Measurements from ENCODE around the gene CCDC91.
"Not testable (repeated sequence)": the region's sequence is repeated elsewhere in the genome, so short reads cannot be mapped to it uniquely, and the experiment has no call there.

The CCDC91 gene

DNA sequence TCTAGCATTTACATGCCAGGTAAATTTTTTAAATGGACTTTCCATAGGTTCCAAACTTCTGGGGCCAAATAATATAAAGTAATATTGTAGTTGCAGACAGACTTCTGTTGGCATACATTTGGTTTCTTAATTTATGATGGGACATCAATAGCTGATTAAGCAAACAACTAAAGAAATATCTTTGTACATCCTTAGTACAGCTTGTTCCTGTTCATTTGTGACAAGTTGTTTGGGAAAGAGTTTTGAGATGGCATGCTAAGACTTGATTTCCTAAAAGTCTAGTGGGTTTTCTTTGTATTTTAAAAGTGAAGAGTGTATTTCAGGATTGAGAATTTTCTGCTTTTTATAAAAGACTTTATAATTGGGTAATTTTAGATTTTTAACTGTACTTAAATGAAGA, 41.0 kb downstream of the CCDC91 start:
- no peak for DNase-seq (ENCODE audit: extremely low read depth in 1 of 2, low read depth in 1 of 2)

DNA sequence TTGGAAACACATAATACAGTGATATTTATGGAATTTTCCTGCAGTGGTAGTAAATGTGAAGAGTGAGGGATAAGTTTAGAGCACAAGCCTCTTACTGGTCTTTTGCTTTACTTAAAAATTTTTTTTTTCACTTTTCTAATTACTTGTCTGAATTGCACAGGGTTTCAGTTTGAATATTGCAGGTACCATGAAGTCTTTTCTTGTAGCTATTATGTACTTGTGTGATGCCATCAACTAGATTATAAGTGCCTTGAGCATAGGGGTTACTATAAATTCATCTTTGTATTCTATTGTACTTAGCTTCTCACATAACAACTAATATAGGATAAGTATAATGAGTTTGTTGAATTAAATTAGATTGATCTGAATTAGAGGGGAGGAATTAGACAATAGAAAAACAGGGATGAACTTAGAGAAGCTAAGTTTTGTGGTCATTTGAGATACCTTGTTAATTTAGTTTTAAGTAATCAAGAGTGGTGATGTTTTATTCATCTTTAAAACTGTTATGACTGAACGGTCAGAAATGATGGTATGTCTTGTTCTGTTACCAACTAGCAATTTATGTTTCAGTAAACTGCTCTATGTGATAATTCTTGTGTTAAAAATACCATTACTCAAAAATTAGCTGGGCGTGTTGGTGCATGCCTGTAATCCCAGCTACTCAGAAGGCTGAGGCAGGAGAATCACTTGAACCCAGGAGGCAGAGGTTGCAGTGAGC, 42.1 kb downstream of the CCDC91 start:
- no peak for DNase-seq (ENCODE audit: extremely low read depth in 1 of 2, low read depth in 1 of 2)

DNA sequence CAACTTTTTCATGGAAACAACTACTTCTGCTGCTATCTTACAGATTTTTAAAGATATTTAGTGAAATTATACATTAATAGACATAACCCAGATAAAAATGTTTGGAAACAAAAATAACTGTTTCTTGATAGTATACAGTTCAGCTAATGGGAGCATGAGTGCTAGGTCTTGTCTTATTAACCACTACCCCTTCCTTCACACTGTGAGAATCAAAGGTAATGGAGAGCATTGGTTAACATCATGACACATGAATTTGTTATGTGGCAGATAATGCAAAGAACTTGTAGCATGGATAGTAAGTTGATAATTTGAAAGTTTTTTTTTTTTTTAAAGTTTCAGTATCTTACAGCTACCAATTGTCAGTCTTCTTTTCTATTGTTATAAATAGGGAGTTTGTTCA, 44.2 kb downstream of the CCDC91 start:
- DNase-seq (ENCODE audit: extremely low read depth in 1 of 2, low read depth in 1 of 2) = no peak

DNA sequence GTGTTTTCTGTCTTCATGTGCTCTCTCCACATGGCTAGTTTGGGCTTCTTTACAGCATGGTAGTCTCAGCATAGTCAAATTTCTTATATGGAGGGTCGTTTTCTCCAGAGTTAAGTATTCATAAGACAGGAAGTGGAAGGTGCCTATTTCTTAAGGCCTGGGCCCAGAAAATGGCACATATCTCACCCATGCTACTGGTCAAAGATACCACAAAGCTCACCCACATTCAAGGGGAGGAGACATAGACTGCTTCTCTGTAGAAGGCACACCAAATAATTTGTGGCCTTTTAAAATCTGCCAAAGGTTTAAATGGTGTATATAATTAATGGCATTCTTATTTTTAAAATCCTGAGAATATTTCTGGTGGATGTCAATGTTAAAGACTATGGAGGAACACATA, 44.8 kb downstream of the CCDC91 start:
- DNase-seq (ENCODE audit: extremely low read depth in 1 of 2, low read depth in 1 of 2) = no peak

DNA sequence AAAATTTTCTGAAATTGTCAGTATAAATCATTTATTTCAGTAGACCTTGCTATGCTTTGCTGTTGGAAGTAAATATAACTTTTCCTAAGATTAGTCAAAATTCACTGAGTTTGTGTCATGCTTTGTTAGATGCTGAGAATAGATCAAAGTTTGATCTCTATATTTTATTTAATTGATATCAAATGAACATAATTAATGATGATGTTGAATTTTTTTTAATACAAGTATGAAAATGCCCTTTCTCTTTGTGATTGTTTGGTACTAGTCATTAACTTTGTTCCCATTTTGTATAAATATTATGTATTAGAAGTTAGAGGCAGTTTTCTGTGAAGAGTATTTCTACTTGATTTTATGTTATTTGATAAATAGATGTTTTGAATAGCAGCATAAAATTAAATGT, 45.7 kb downstream of the CCDC91 start:
- DNase-seq (ENCODE audit: extremely low read depth in 1 of 2, low read depth in 1 of 2) = no peak

DNA sequence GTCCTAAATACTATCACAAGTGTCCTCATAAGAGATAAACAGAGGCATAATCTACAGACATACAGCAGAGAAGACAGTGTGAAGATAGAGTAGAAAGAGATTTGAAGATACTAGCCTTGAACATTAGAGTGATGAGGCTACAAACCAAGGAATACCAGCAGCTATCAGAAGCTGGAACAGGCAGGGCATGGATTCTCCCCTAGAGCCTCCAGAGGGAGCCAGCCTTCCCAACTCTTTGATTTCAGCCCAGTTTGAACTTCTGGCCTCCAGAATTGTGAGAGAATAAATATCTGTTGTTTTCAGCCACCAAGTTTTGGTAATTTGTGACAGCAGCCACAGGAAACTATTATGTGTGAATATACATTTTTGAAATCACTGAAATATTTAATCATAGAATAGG, 47.2 kb downstream of the CCDC91 start:
- DNase-seq (ENCODE audit: extremely low read depth in 1 of 2, low read depth in 1 of 2) = no peak

DNA sequence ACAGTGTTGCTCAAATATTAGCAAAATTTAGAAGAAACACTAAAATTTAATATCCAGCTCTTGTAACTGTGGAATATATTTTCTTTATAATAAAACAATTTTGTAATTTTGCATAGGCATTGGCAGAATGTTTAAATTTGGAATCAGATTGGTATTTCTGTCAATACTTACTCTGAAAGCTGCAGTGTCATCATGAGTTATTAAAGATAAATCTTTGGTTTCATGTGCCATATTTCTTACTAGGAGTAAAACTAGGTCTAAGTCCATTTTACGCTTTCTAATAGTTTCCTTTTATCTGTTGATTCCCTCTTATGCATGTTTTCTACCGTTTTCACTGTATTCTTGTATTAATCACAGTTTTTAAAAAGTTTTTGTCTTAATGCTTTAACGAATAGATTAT, 49.7 kb downstream of the CCDC91 start:
- no peak for DNase-seq (ENCODE audit: extremely low read depth in 1 of 2, low read depth in 1 of 2)

DNA sequence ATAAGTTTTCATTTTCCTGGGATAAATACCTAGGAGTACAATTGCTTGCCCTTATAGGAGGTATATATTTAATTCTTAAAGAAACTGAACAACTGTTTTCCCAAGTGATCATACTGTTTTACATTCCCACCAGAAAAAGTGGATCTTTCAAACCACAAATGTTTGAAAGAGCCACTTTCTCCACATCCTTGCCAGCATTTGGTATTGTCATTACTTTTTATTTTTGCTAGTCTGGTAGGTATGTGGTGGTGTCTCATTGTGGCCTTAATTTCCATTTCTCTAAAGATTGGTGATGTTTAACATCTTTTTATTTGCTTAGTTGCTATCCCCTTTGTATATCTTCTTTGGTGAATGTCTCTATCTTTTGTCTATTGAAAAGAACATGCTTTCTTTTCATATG, 50.6 kb downstream of the CCDC91 start:
- no peak for DNase-seq (ENCODE audit: extremely low read depth in 1 of 2, low read depth in 1 of 2)

DNA sequence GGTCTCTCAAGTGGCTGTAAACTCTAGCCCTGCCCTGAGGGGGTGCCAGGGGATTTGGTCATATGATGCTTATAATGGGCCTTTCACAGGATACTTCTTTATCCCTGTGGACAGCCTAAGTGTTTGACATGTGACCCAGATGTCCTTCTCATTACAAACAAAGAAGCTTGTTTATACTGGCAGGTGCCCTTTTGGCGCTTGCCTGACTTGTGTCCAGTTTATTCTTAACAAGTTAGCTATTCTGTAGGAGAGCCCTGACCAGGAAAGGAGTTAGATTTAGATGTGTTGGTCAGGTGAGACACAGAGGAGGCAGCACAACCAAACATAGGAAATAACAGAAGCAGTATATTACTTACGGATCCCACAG, 51.9 kb downstream of the CCDC91 start:
- no peak for DNase-seq (ENCODE audit: extremely low read depth in 1 of 2, low read depth in 1 of 2)

DNA sequence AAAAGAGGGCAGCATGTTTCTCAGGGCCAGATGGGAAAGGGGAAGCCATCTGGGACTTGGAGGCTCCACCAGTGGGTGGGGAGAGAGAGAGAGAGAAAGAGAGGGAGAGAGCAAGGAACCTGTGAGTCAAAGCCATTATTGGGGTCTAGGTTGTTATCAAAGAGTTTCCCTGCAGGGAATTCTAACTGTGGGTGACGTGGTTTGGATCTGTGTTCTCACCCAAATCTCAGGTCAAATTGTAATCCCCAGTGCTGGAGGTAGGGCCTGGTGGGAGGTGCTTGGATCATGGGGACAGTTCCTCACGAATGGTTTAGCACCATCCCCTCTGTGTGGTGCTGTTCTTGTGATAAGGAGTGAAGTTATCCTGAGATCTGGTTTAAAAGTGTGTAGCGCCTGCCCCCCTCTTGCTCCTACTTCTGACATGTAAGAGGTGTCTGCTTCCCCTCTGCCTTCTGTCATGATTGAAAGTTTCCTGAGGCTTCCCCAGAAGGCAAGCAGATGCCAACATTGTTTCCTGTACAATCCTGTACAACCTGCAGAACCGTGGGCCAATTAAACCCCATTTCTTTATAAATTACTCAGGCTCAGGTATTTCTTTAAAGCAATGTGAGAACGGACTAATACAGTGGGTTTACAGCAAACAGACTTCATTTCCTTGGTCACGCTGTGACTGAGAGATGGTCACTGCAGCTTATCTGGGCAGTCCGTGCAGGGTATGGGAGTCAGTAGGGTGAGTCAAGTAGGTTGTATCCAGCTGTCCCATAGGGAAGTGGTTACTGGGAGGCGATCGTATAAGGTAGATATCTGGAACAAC, 52.4 kb downstream of the CCDC91 start:
- no peak for DNase-seq (ENCODE audit: extremely low read depth in 1 of 2, low read depth in 1 of 2)

DNA sequence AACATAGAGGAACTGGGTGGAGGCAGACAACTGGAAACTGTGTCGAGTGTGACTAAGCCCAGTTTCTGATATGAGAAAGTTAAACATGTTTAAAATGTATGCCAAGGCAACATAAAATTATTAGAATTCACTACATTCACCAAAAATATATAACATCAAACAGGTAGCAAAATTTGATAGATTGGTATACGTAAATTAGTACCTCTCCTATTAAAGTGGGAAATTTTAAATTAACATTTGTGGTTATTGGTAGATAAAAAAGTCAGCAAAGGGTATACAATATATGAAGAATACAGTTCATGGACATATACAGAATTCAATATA, 53.0 kb downstream of the CCDC91 start:
- no peak for DNase-seq (ENCODE audit: extremely low read depth in 1 of 2, low read depth in 1 of 2)

DNA sequence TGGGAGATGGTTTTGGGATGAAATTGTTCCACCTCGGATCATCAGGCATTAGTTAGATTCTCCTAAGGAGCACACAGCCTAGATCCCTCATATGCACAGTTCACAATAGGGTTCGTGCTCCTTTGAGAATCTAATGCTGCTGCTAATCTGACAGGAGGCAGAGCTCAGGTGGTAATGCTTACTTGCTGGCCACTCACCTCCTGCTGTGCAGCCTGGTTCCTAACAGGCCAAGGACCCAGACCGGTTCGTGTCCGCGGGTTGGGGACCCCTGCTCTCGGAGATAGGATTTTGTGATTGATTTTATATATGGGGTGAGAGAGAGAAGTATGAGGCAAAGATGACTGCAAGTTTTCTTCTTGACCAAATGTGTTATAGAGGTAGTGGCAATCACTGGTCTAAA, 57.5 kb downstream of the CCDC91 start:
- DNase-seq (ENCODE audit: extremely low read depth in 1 of 2, low read depth in 1 of 2) = no peak

DNA sequence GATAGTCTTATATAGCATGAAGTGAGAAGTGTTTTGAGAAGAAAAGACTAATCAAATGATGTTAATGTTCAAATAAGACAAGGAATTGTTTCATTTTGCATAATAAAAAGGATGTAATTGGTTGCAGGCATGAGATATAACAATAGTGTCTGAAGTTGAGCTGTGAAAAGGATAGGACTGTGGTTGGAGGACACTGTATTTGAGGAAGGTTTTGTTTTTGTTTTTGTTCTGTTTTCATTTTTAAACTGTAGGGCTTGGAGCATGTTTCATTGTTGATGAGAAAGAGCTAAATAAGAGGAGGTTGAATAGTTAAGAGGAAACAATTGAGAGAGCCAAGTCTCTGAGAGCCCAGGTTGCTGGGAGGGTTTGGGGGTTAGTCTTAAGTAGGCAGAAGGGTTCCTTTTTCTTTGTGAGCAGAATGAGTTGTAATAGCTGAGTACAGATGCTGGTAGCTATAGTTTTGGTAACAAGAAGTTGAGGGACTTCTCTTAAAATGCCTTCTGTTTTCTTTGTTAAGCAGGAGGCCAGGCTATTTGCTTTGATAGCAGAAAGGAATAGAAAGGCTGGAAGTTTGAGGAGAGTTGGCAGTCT, 58.4 kb downstream of the CCDC91 start:
- DNase-seq (ENCODE audit: extremely low read depth in 1 of 2, low read depth in 1 of 2) = no peak

DNA sequence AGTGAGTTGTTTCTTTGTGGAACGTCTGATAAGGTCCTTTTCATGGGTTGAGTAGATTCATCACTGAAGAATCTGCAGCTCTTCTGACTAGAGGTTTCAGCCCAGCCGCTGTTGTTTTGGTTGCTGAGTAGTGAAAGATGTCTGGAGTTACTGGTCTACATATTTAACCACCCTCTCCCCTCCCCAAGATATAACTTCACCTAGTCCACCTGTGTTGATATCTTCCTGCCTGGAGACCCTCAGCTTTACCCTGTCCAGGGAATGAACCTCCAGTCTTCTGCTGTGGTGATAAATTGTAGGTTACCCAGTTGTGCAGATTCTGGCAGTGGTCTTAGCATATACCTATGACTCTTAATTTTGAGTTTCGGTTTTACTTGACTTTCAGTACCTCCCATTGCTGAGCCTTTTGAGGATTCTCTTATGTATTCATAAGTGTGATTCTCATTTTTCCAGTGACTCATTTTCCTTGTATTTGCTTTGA, 62.9 kb downstream of the CCDC91 start:
- DNase-seq (ENCODE audit: extremely low read depth in 1 of 2, low read depth in 1 of 2) = no peak

DNA sequence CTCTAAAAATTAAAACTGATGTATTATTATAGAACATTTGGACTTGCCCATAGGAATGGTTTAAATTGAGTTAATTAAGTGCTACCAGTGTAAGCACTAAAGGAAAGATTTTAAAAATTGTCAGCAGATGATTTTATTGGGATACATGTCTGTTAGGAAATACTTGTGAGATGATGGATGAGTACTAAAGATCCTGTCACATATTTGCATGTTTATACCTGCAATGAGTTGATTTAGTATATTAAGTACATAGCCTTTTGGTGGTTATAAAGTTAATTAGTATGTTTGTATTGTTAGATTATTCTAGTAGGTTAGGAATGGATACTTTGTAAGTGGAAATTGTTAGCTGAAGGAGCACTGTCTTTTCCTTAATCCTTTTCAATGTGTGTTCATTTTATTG, 67.2 kb downstream of the CCDC91 start:
- no peak for DNase-seq (ENCODE audit: extremely low read depth in 1 of 2, low read depth in 1 of 2)

DNA sequence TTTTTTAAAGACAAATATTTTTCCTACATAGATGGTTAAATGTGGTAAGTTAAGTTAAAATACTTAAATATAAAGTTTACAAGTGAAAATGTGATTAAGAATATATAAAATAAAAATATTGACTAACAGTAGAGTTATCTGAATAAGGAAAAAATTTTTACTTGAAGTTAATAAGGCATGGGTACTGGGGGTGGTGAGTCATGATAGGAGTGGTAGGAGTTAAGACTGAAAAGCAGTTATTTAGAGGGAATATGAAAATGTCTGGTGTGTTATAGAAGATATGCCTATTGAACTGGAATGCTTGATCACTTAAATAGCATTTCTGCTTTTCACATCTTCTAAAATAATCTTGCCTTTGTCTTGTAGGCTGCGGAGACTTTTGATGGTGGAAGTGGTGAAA, 68.7 kb downstream of the CCDC91 start:
- DNase-seq (ENCODE audit: extremely low read depth in 1 of 2, low read depth in 1 of 2) = no peak

DNA sequence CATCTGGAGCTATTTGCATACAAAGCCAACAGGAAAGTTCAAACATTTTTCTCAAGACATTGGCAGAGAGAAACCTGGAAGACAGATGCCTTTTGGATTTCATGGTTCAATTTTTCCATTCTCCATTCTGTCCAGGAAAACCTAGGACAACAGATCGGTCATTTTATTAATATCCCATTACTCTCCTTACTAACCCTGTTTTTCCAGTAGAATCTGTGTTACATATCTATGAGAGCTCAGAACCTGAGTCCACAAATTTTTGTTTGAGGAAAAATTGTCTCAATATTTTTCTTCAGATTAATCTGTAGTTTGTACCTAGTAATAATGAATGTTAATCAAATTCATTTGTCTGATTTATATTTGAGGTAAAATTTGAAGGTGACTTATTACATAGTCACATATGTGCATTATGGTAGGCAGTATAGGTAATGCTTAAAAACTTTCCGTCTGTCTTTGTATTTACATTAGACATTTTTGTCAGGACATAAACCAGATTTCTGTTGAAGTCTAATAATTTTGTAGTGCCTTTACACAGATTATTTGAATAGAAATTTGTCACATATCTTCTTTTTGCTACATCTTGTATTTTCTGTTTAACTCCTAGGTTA, 75.3 kb downstream of the CCDC91 start:
- no peak for DNase-seq (ENCODE audit: extremely low read depth in 1 of 2, low read depth in 1 of 2)

DNA sequence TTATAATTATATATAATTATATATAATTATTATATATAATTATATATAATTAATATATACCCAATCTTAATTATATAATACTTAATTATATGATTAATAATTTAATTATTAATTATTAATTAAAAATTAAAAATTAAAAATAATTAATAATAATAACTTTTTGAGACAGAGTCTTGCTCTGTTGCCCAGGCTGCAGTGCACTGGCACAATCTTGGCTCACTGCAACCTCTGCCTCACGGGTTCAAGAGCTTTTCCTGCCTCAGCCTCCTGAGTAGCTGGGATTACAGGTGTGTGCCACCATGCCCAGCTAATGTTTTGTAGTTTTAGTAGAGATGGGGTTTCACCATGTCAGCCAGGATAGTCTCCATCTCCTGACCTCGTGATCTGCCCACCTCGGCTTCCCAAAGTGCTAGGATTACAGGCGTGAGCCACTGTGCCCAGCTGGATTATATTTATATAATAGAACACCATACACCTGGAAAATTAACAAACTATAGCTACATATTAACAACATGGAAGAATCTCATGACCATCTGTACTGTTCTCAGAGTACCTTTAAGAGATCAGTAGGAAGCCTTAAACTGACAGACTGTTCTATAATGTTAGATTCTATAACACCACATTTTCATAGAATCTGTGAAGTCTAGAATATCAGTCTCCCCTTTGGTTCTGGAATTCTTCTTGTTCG, 77.8 kb downstream of the CCDC91 start:
- not testable (repeated sequence) for DNase-seq (ENCODE audit: extremely low read depth in 1 of 2, low read depth in 1 of 2)

DNA sequence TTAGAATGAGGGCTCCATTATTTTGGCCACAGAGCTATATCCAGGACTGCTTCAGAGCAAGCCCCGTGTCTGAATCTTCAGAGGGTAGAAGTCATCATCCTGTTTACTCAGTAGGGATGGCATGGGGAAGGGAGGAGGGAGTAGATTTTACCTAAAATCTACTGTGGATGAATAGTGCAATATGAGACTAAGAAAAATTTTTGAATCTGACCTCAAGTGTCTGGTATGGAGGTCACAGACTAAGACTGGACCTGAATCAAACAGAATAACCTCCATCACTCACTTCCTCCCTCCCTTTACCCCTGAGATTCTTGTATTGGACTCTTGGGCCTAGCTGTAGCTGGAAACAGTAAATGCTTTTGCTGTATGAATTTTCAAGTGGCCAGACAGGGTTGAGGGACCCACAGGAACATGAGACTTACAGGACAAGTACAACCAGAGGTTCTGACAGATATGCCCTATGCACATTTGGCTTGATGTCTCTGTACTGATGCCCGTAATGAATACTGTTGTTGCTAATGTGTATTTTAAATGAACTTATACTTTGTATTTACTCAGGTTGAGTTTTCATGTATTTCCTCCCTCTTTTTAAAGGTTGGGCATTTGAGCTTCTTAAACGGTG, 78.5 kb downstream of the CCDC91 start:
- DNase-seq (ENCODE audit: extremely low read depth in 1 of 2, low read depth in 1 of 2) = no peak

DNA sequence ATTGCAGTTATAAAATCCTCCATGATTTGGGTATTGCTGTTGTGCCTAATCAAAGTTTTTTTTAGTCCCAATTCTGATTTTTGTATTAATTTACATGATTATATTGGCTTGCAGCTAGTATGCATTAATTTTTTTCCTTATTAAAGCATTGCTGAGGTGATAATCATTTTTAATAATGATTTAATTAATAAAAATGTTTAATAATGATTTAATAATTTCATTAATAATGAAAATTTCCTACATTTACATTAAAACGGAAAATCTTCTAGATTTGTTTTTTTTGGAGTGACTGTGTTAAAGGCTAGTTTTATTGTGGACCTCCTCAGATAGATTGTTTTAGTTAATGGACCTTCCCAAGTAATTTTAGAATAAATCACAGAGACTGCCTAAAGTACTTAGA, 79.6 kb downstream of the CCDC91 start:
- DNase-seq (ENCODE audit: extremely low read depth in 1 of 2, low read depth in 1 of 2) = no peak

DNA sequence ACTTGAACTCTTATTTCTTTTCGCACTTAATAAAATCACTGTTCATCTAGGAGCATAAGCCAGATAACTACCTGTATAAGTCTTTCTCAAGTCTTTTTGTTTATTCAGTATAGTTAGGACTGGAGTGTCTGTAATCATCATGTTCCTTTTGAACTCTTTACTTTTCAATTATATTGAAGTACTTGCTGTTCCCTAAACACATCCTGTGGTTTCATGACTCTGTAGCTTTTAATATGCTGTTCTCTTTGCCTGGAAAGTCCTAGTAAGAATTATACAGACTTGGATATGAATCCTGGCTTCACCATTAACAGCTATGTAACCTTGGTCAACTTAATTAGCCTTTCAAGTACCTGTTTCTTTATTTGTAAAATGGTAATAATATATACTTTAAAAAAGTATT, 88.2 kb downstream of the CCDC91 start:
- DNase-seq (ENCODE audit: extremely low read depth in 1 of 2, low read depth in 1 of 2) = no peak

Data from activated CD8-positive, alpha-beta memory T cell treated with anti-CD3 and anti-CD28 coated beads for 1 hour (primary cell).